Tibial artery (tissue), 4 donors: ENCODE measurements around the gene MAST3.
"Not testable (repeated sequence)": the region's sequence is repeated elsewhere in the genome, so short reads cannot be mapped to it uniquely, and the experiment has no call there.

Experiments used
- DNase-seq, 2 donors: peaks; one replicate each; pipeline ENCODE4 v3.0.0-alpha.2; 2019
- H3K27ac ChIP-seq, 2 donors: fragments of 200-600 bp; sonication (generic) in 1 of 2; 1 replicate in 1 of 2; 2 replicates in 1 of 2; pipeline ENCODE4 v1.5.1; 2018 to 2019; ENCODE audit warnings: mild to moderate bottlenecking in 1 of 2
- H3K27me3 ChIP-seq, 2 donors: fragments of 200-600 bp; sonication (generic) in 1 of 2; one replicate each; pipeline versions ENCODE4 v1.5.1 to v1.6.0; 2016 to 2019
- H3K36me3 ChIP-seq, 3 donors: fragments of 200-600 bp; sonication (generic) in 2 of 3; one replicate each; pipeline ENCODE4 v1.5.1; 2016 to 2019; ENCODE audit warnings: mild to moderate bottlenecking in 2 of 3
- H3K4me1 ChIP-seq, 4 donors: fragments of 200-600 bp; sonication (generic) in 2 of 4; 1 replicate in 3 of 4; 2 replicates in 1 of 4; pipeline ENCODE4 v1.5.1; 2016 to 2019
- H3K4me3 ChIP-seq, 2 donors: fragments of 200-600 bp; sonication (generic) in 1 of 2; 1 replicate in 1 of 2; 2 replicates in 1 of 2; pipeline ENCODE4 v1.5.1; 2018 to 2019; ENCODE audit warnings: mild to moderate bottlenecking in 2 of 2
- H3K9me3 ChIP-seq, 3 donors: fragments of 200-600 bp; sonication (generic) in 1 of 3; one replicate each; pipeline ENCODE4 v1.5.1; 2016 to 2019
- CTCF ChIP-seq, 2 experiments: fragments of 200-600 bp in 1 of 2; fragments of 450-650 bp in 1 of 2; IDR thresholded peaks; one replicate each; pipeline ENCODE4 v1.5.1; 2017 to 2019; ENCODE audit warnings: antibody characterized with exemption in 2 of 2, mild to moderate bottlenecking in 1 of 2, moderate library complexity in 1 of 2
- intact Hi-C: fragments of 100-400 bp; cut with DNase I; formaldehyde crosslinking; loops from one replicate; pipeline ENCODE4 v1.15.0; 2023; ENCODE audit warnings: low total_unique reads

MAST3 gene

GRCh38 chr19:18086590-18087138, 10.9 kb upstream of the MAST3 start, which contains the start of gene IL12RB1:
IL12RB1 (minus strand) TSS chr19:18086934; CDS start chr19:18086823, 111 bp downstream.
- no peak for TF ChIP-seq CTCF (IDR thresholded peaks at IDR 0.05)
- Histone ChIP-seq H3K27me3 (peaks cover 0 to 11% of the 10 kb centered on the region in 2 donors), H3K9me3 (no peaks in the 10 kb centered on the region), H3K4me1 (peaks cover 0 to 11% (median 5%) of the 10 kb centered on the region in 4 donors), H3K27ac (no peak within 1 kb of the TSS), H3K36me3 (no peaks in the 10 kb centered on the region), H3K4me3 (peak within 1 kb of the TSS; percentile 22 to 31)
- intact Hi-C loops, result no loop called here
- no peak for DNase-seq

GRCh38 chr19:18089096-18089541, 8.5 kb upstream of the MAST3 start:
- H3K4me3 ChIP-seq, H3K9me3 ChIP-seq, H3K36me3 ChIP-seq, intact Hi-C loops, H3K27me3 ChIP-seq: not testable (repeated sequence)
- H3K27ac ChIP-seq, result peak overlapping the region in 1 of 2 donors; percentile 18
- DNase-seq, result peak in 1 of 2 donors; percentile 48
- peaks cover 0 to 18% (median 7%) of the 10 kb centered on the region in 4 donors for H3K4me1 ChIP-seq

GRCh38 chr19:18089726-18090125, 7.9 kb upstream of the MAST3 start:
- H3K27ac ChIP-seq, result peak overlapping the region; percentile 18 to 28
- no peak for TF ChIP-seq CTCF (IDR thresholded peaks at IDR 0.05)
- H3K27me3 ChIP-seq, result no peaks in the 10 kb centered on the region
- no peak for DNase-seq
- H3K4me1 ChIP-seq, result peaks cover 0 to 25% (median 10%) of the 10 kb centered on the region in 4 donors
- intact Hi-C loops, result no loop called here
- H3K9me3 ChIP-seq, result no peaks in the 10 kb centered on the region
- no peak overlapping the region for H3K4me3 ChIP-seq
- H3K36me3 ChIP-seq, result no peaks in the 10 kb centered on the region

- DNase-seq, result no peak
- TF ChIP-seq CTCF (IDR thresholded peaks at IDR 0.05), result no peak
- H3K36me3 ChIP-seq, result no peaks in the 10 kb centered on the region
- peak overlapping the region; percentile 42 to 46 for H3K27ac ChIP-seq
- H3K9me3 ChIP-seq, result no peaks in the 10 kb centered on the region
- H3K4me1 ChIP-seq, result peaks cover 0 to 34% (median 16%) of the 10 kb centered on the region in 4 donors
- H3K27me3 ChIP-seq, result no peaks in the 10 kb centered on the region
- intact Hi-C loops, result no loop called here
- no peak overlapping the region for H3K4me3 ChIP-seq
These were observed 6.9 kb upstream of the MAST3 start for GRCh38 chr19:18090545-18091216.

- peak; percentile 57 to 83 for DNase-seq
- H3K27ac ChIP-seq, result peak overlapping the region; percentile 42 to 46
- no peak for TF ChIP-seq CTCF (IDR thresholded peaks at IDR 0.05)
- no peaks in the 10 kb centered on the region for H3K27me3 ChIP-seq
- intact Hi-C loops, result no loop called here
- no peak overlapping the region for H3K4me3 ChIP-seq
- H3K36me3 ChIP-seq, result no peaks in the 10 kb centered on the region
- H3K4me1 ChIP-seq, result peaks cover 0 to 37% (median 16%) of the 10 kb centered on the region in 4 donors
- no peaks in the 10 kb centered on the region for H3K9me3 ChIP-seq
These were observed 6.4 kb upstream of the MAST3 start for GRCh38 chr19:18091217-18091608.

- Histone ChIP-seq H3K9me3 (no peaks in the 10 kb centered on the region), H3K27me3 (no peaks in the 10 kb centered on the region), H3K27ac (peak overlapping the region; percentile 64 to 74), H3K36me3 (no peaks in the 10 kb centered on the region), H3K4me3 (no peak overlapping the region), H3K4me1 (peaks cover 0 to 53% (median 28%) of the 10 kb centered on the region in 4 donors)
- no peak for TF ChIP-seq CTCF (IDR thresholded peaks at IDR 0.05)
- intact Hi-C loops, result no loop called here
- DNase-seq, result no peak
These were observed 4.0 kb upstream of the MAST3 start for GRCh38 chr19:18093439-18094161.
